Hepatocyte (in vitro differentiated cells): ENCODE measurements around the gene WNT3A. TPM values are rescaled to one million over a fixed set of nuclear protein-coding genes. Genes with fewer than 3 reads are reported as not detected.

Experiments
- DNase-seq: peaks from one replicate; pipeline ENCODE4 v3.0.0-alpha.2; 2016; ENCODE audit warnings: low spot score
- H2AFZ ChIP-seq: fragments of 200-600 bp; sonication (generic); 2 replicates; pipeline ENCODE4 v1.6.0; 2016; ENCODE audit warnings: antibody characterized with exemption, mild to moderate bottlenecking
- H3K27ac ChIP-seq: fragments of 200-600 bp; sonication (generic); 2 replicates; pipeline ENCODE4 v1.5.1; 2016; ENCODE audit warnings: mild to moderate bottlenecking
- H3K27me3 ChIP-seq: fragments of 200-600 bp; sonication (generic); 2 replicates; pipeline ENCODE4 v1.6.1; 2016
- H3K36me3 ChIP-seq: fragments of 200-600 bp; sonication (generic); replicated peaks from 2 replicates; pipeline ENCODE4 v1.5.1; 2016; ENCODE audit warnings: low read depth; ENCODE audit not compliant: insufficient read depth
- H3K4me1 ChIP-seq: fragments of 200-600 bp; sonication (generic); 2 replicates; pipeline ENCODE4 v1.5.1; 2016; ENCODE audit warnings: mild to moderate bottlenecking, moderate library complexity; ENCODE audit not compliant: insufficient read depth
- H3K4me2 ChIP-seq: fragments of 200-600 bp; sonication (generic); 2 replicates; pipeline ENCODE4 v1.6.0; 2016
- H3K4me3 ChIP-seq: fragments of 200-600 bp; sonication (generic); 2 replicates; pipeline ENCODE4 v1.5.1; 2016; ENCODE audit warnings: mild to moderate bottlenecking
- H3K79me2 ChIP-seq: fragments of 200-600 bp; sonication (generic); 2 replicates; pipeline ENCODE4 v1.6.0; 2017; ENCODE audit warnings: mild to moderate bottlenecking
- H3K9me2 ChIP-seq: fragments of 200-600 bp; sonication (generic); replicated peaks from 2 replicates; pipeline ENCODE4 v1.6.0; 2017; ENCODE audit warnings: mild to moderate bottlenecking; ENCODE audit not compliant: insufficient read depth
- H3K9me3 ChIP-seq: fragments of 200-600 bp; sonication (generic); 2 replicates; pipeline ENCODE4 v1.5.1; 2016; ENCODE audit warnings: low read depth, mild to moderate bottlenecking
- H4K20me1 ChIP-seq: fragments of 200-600 bp; sonication (generic); 2 replicates; pipeline ENCODE4 v1.6.0; 2016; ENCODE audit warnings: mild to moderate bottlenecking; ENCODE audit not compliant: insufficient read depth, poor library complexity, severe bottlenecking
- EZH2 ChIP-seq: fragments of 200-600 bp; sonication (generic); IDR thresholded peaks from 2 replicates; pipeline ENCODE4 v1.6.1; 2016; ENCODE audit warnings: antibody characterized with exemption, mild to moderate bottlenecking, borderline replicate concordance
- EZH2phosphoT487 ChIP-seq: fragments of 200-600 bp; sonication (generic); IDR thresholded peaks from one replicate; pipeline ENCODE4 v1.6.1; 2018; ENCODE audit warnings: antibody characterized with exemption, mild to moderate bottlenecking, low read depth, moderate library complexity; ENCODE audit not compliant: unreplicated experiment, severe bottlenecking
- WGBS: methylation state at CpG from one replicate; pipeline ENCODE4 v1.1.6; 2016; ENCODE audit warnings: low lambda C conversion rate; ENCODE audit errors: missing lambda C conversion rate; 5-methylcytosine and 5-hydroxymethylcytosine counted together
- polyA plus RNA-seq: library from polyadenylated mRNA; unstranded; fragments of >200 nt; fragmentation: Nextera tagmentation; extraction: Ambion mirVana; gene quantifications from 2 replicates; pipeline ENCODE4 v1.2.1, GENCODE V29; 2016
- total RNA-seq: library from RNA; depleted of rRNA; stranded (reverse); fragments of >200 nt; gene quantifications from 2 replicates; pipeline ENCODE4 v1.2.3, GENCODE V29; 2014
- TF ChIP-seq, protein P1 (sequence below): fragments of 200-600 bp; sonication (generic); IDR thresholded peaks from 2 replicates; pipeline ENCODE4 v1.5.1; 2016; ENCODE audit warnings: antibody characterized with exemption, mild to moderate bottlenecking; ENCODE audit not compliant: poor library complexity

Gene WNT3A
- total and polyA plus RNA-seq, 2 experiments from 2014 or later = 0.03 TPM; not detected in 1

DNA sequence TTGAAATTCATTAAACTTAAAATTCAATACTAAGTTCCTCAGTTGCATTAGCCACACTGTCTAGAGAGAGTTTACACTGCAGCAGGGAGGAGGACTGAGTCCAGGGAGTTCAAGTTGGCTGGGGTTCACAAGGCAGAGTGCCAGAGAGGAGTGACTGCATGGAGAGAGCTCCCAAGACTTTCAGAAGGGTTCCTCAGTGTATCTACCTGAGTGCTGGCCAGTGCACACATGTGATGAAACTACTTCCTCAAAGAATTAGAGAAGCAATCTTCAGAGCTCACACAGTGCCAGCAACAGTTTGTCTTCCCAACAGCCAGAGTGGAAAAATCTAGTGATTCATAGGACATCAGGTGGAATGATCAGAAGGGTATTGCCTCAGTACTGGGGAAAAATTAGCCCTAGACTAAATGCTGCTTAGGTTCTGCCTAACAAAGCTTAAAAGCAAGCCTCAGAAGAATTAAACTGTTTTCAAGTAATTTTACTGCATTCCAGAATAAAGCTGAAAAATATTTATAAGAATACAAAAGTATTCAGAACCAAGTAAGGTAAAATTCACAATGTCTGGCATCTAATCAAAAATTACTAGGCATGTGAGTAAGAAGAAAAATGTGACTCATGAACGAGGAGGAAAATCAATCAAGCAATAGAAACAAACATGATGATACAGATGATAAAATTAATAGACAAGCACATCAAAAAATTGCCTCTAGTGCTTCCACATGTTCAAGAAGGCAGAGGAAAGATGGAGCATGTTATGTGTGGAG, 10.4 kb upstream of the WNT3A start:
- no peaks in the 10 kb centered on the region for H4K20me1 ChIP-seq
- peak; percentile 0 for DNase-seq
- H3K36me3 ChIP-seq = no peaks in the 10 kb centered on the region
- H3K4me2 ChIP-seq = no peak overlapping the region
- H3K9me2 ChIP-seq = no peaks in the 10 kb centered on the region
- TF ChIP-seq EZH2 = no peak
- TF ChIP-seq, protein P1, sequence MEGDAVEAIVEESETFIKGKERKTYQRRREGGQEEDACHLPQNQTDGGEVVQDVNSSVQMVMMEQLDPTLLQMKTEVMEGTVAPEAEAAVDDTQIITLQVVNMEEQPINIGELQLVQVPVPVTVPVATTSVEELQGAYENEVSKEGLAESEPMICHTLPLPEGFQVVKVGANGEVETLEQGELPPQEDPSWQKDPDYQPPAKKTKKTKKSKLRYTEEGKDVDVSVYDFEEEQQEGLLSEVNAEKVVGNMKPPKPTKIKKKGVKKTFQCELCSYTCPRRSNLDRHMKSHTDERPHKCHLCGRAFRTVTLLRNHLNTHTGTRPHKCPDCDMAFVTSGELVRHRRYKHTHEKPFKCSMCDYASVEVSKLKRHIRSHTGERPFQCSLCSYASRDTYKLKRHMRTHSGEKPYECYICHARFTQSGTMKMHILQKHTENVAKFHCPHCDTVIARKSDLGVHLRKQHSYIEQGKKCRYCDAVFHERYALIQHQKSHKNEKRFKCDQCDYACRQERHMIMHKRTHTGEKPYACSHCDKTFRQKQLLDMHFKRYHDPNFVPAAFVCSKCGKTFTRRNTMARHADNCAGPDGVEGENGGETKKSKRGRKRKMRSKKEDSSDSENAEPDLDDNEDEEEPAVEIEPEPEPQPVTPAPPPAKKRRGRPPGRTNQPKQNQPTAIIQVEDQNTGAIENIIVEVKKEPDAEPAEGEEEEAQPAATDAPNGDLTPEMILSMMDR = no peak
- no peak for TF ChIP-seq EZH2phosphoT487
- H2AFZ ChIP-seq = no peak overlapping the region
- H3K4me3 ChIP-seq = no peak overlapping the region
- no peaks in the 10 kb centered on the region for H3K4me1 ChIP-seq
- H3K79me2 ChIP-seq = no peaks in the 10 kb centered on the region
- 28% methylated on average over 1 of the region's 1 CpG for WGBS
- no peaks in the 10 kb centered on the region for H3K9me3 ChIP-seq
- no peak overlapping the region for H3K27ac ChIP-seq
- peaks cover 4% of the 10 kb centered on the region for H3K27me3 ChIP-seq

DNA sequence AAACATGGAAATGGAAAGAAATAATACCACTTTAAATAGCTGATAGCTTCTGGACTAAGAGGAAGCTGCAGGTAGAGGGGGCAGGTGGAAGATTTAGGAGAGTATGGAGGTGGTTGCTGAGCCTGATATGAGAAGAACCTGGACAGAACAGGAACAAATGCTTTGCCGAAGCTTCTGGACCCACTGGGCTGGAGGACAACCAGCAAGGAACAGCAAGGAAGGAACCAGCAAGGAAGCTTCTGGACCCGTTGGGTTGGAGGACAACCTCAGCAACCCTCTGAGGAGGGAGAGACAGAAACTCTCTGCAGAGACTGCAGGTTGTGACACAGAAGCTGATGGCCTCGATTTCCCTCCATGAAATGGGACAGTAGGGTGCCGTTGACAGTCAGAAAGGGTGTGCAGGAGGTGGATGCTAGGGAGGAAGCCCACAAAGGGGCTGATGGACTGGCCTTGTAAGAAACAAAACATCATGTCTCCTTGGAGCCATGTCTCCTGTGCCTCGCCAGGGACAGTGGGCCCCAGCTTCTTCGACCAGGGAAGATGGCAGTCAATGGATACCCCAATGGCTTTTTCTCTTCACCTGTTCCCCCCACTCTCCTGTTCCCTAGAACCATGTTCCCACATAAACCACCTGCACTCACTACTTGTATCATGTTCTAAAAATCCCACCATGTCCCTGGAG, 8.3 kb upstream of the WNT3A start:
- TF ChIP-seq EZH2 = no peak
- TF ChIP-seq, protein P1 = no peak
- no peak for TF ChIP-seq EZH2phosphoT487
- Histone ChIP-seq H3K36me3 (no peaks in the 10 kb centered on the region), H3K27me3 (peaks cover 13% of the 10 kb centered on the region), H2AFZ (no peak overlapping the region), H4K20me1 (no peaks in the 10 kb centered on the region), H3K79me2 (no peaks in the 10 kb centered on the region), H3K4me3 (no peak overlapping the region), H3K9me3 (no peaks in the 10 kb centered on the region), H3K4me1 (no peaks in the 10 kb centered on the region), H3K4me2 (no peak overlapping the region), H3K9me2 (no peaks in the 10 kb centered on the region), H3K27ac (no peak overlapping the region)
- peak; percentile 1 for DNase-seq
- whole genome bisulfite sequencing = 80% methylated on average over 6 of the region's 6 CpGs

DNA sequence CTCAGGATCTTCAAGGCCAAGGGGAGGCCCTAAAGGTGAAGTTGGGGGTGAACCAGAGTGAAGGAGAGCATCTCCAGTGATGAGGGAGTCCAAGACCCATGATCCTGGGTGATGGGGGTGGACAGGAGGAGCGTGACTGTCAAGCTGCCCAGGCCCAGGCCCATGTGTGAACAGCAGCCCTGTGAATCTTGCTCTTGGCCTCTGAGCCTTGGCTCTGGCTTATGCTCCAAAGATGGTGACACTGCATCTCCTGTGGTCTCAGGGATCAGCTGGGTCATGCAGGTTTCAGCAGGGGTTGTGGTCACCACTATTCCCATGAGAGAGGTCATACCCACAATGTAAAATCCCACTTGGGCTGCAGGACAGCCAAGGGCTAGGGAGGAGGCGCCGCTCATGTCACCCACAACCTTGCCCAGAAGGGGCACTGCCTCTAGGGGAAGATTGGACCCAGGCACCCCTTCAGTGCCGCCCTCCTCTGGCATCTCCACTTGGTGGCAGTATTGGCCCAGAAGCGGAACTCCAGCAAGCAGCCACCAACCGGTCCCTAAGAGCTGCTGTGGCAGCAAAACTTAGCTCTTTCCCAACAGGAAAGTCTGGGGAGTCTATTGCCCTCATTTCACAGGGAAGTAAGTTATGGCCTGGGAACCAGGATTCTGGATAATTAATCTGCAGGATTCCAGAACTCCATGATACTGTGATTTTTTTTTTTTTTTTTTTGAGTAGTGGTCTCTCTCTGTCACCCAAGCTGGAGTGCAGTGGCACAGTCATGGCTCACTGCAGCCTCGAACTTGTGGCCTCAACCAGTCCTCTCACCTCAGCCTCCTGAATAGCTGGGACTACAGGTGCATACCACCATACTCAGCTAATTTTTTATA, 7.5 kb upstream of the WNT3A start:
- Histone ChIP-seq H3K4me2 (no peak overlapping the region), H3K9me2 (no peaks in the 10 kb centered on the region), H4K20me1 (no peaks in the 10 kb centered on the region), H3K4me3 (no peak overlapping the region), H3K27me3 (peaks cover 21% of the 10 kb centered on the region), H3K79me2 (no peaks in the 10 kb centered on the region), H2AFZ (no peak overlapping the region), H3K4me1 (no peaks in the 10 kb centered on the region), H3K36me3 (no peaks in the 10 kb centered on the region), H3K9me3 (no peaks in the 10 kb centered on the region), H3K27ac (no peak overlapping the region)
- DNase-seq = peak; percentile 83
- WGBS = 21% methylated on average over 7 of the region's 7 CpGs
- TF ChIP-seq, protein P1 = peak; percentile 75
- TF ChIP-seq EZH2phosphoT487 = no peak
- no peak for TF ChIP-seq EZH2
